ENCODE data around the gene PPP1R27.

GRCh38 chr17:81792675-81793615 is 41.9 kb downstream of the PPP1R27 start:
- TF ChIP-seq PTRF (tag; IDR thresholded peaks at IDR 0.05), result no peak
- TF ChIP-seq FOXM1 (IDR thresholded peaks at IDR 0.05; ENCODE audit: low read depth), result no peak
- TF ChIP-seq FOXM1 (CRISPR knock-in tag; IDR thresholded peaks at IDR 0.05; ENCODE audit: low read depth), result no peak
- no peak for TF ChIP-seq JUNB (CRISPR knock-in tag; conservative IDR thresholded peaks at IDR 0.05)
- no peak for TF ChIP-seq HDAC2 (IDR thresholded peaks at IDR 0.05)
- no peak for TF ChIP-seq CTCF (IDR thresholded peaks at IDR 0.05 in 2 of 3, conservative IDR thresholded peaks at IDR 0.05 in 1 of 3; ENCODE audit: insufficient read depth in 2 of 3, low read depth in 1 of 3, low read length in 3 of 3)
- TF ChIP-seq BRCA1 (IDR thresholded peaks at IDR 0.05), result no peak
- 0 out of 2 replicates have a peak, but pooled peaks have one; percentile 74 for TF ChIP-seq BRCA1 (CRISPR knock-in tag; IDR thresholded peaks at IDR 0.05)
- TF ChIP-seq CBX5 (IDR thresholded peaks at IDR 0.05; ENCODE audit: borderline replicate concordance, low read depth), result no peak
- no peak for TF ChIP-seq POLR2AphosphoS5 (IDR thresholded peaks at IDR 0.05; ENCODE audit: control insufficient read depth, insufficient read depth, low read depth, low read length)
- no peak for TF ChIP-seq ARID3B (CRISPR knock-in tag; IDR thresholded peaks at IDR 0.05; ENCODE audit: borderline replicate concordance)
- TF ChIP-seq ATF3 (IDR thresholded peaks at IDR 0.05), result no peak
- no peak for TF ChIP-seq ATF3 (CRISPR knock-in tag; conservative IDR thresholded peaks at IDR 0.05)
- TF ChIP-seq LEF1 (IDR thresholded peaks at IDR 0.05), result no peak
- TF ChIP-seq BHLHE40 (IDR thresholded peaks at IDR 0.05; ENCODE audit: low read length), result no peak
- no peak for TF ChIP-seq SAP30 (IDR thresholded peaks at IDR 0.05; ENCODE audit: borderline replicate concordance, insufficient read depth, low read depth, low read length, poor library complexity, severe bottlenecking)
